ENCODE measurements around the gene GPX4. TPM values are rescaled to one million over a fixed set of nuclear protein-coding genes. Genes with fewer than 3 reads are reported as not detected.

GPX4 gene
- total and polyA plus RNA-seq, 2 donors (not counting 1 experiment from before 2014, with no cell fraction given): 213 to 317 TPM

DNA sequence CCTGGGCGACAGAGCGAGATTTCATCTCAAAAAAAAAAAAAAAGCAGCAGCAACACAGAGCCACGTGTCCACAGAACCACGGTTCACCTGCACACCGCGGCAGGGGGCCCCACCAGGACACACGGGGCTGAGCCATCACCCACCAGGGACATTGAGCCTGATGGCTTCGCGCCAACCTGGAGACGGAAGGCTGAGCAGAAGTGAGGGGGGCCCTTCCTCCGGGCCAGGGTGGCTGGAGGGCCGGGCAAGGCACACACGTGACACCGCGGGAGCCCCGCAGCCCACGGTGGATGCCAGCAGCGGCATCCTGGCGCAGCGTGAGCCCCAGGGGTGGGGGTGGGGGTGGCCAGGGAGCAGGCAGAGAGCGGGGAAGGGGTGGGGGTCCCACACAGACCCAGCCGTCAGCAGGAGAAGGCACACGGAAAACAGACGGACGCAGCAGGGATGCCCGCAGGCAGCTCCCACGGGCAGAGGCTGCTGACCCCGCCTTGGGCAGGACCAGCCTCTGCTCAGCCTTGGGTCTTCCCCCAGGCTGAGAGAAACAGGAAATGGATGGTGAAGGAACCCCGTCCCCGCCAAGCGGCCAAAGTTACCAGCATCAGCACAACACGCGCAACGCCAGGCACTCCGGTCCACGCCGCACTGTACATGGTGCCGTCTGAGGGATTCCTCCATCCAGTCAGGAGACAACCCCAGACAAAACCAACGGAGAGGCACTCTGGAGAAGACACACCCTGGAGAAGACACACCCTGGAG, 36.7 kb downstream of the GPX4 start:
- Mint-ChIP-seq H3K4me1 (peaks cover 5% of the 10 kb centered on the region), H3K27ac (no peak overlapping the region), H3K9me3 (ENCODE audit: insufficient read depth) (peaks cover 4% of the 10 kb centered on the region), H3K27me3 (no peaks in the 10 kb centered on the region), H3K4me3 (no peak overlapping the region)
- H3K4me2 ChIP-seq (replicated peaks; ENCODE audit: low read depth, low read length, poor library complexity, severe bottlenecking): no peak overlapping the region
- ATAC-seq (ENCODE audit: low read depth): no peak
- no peaks in the 10 kb centered on the region for H3K27me3 ChIP-seq (replicated peaks in 1 of 4; ENCODE audit: control extremely low read depth in 1 of 4, control insufficient read depth in 3 of 4, insufficient read depth in 4 of 4, low read length in 3 of 4)
- H2AFZ ChIP-seq (ENCODE audit: insufficient read depth, low read depth, low read length, poor library complexity, severe bottlenecking): no peak overlapping the region
- no peak overlapping the region for H3K27ac ChIP-seq (ENCODE audit: low read length in 2 of 2)
- no peak overlapping the region for H3K4me3 ChIP-seq (ENCODE audit: control extremely low read depth in 1 of 5, extremely low read depth in 1 of 5, insufficient read depth in 1 of 5, low read depth in 2 of 5, low read length in 4 of 5)
- H3K36me3 ChIP-seq (replicated peaks in 1 of 2; ENCODE audit: control extremely low read depth in 1 of 2, control insufficient read depth in 1 of 2, extremely low read depth in 1 of 2, insufficient read depth in 2 of 2, low read length in 1 of 2): peaks cover 1 to 4% of the 10 kb centered on the region in 2 experiments
- no peaks in the 10 kb centered on the region for H4K20me1 ChIP-seq (ENCODE audit: control insufficient read depth, insufficient read depth, low read length, poor library complexity, severe bottlenecking)
- peaks cover 12 to 13% of the 10 kb centered on the region in 2 donors for H3K4me1 ChIP-seq (ENCODE audit: control insufficient read depth in 2 of 2, insufficient read depth in 2 of 2, low read length in 2 of 2)
- TF ChIP-seq CTCF (IDR thresholded peaks at IDR 0.05): no peak
- TF ChIP-seq EZH2 (IDR thresholded peaks at IDR 0.05; ENCODE audit: borderline replicate concordance, insufficient read depth, low read depth, low read length, poor library complexity, severe bottlenecking): no peak
- WGBS (ENCODE audit: insufficient coverage): 97% methylated on average over 28 of the region's 39 CpGs
- ChIA-PET POLR2A (no interaction called here), CTCF (no interaction called here)
- no peak for DNase-seq
- intact Hi-C loops (cut with micrococcal nuclease): no loop called here
- peaks cover 19% of the 10 kb centered on the region for H3K79me2 ChIP-seq (ENCODE audit: control insufficient read depth, insufficient read depth, low read length)
- no peak overlapping the region for H3K9ac ChIP-seq (ENCODE audit: low read length)
- H3K9me3 ChIP-seq (ENCODE audit: control extremely low read depth in 1 of 3, control insufficient read depth in 2 of 3, insufficient read depth in 1 of 3, low read length in 2 of 3): peaks cover 0 to 7% (median 0%) of the 10 kb centered on the region in 3 donors

DNA sequence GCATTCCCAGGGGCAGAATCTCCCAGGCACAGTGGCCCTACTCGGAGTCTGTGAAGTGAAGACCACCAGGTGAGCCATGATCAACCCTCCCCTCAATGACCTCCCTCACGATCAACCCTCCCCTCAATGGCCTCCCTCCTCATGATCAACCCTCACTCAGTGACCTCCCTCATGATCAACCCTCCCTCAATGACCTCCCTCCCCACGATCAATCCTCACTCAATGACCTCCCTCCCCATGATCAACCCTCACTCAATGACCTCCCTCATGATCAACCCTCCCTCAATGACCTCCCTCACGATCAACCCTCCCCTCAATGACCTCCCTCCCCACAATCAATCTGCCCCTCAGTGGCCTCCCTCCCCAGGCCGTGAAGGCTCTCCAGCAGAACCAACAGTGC, 38.1 kb downstream of the GPX4 start:
- no peak overlapping the region for H3K9ac ChIP-seq (ENCODE audit: low read length)
- TF ChIP-seq EZH2 (IDR thresholded peaks at IDR 0.05; ENCODE audit: borderline replicate concordance, insufficient read depth, low read depth, low read length, poor library complexity, severe bottlenecking): no peak
- no peak for TF ChIP-seq CTCF (IDR thresholded peaks at IDR 0.05)
- no peak overlapping the region for H3K27ac Mint-ChIP-seq
- H3K9me3 Mint-ChIP-seq (ENCODE audit: insufficient read depth): peaks cover 4% of the 10 kb centered on the region
- intact Hi-C loops (cut with micrococcal nuclease): no loop called here
- DNase-seq: no peak
- CTCF ChIA-PET: no interaction called here
- no peak overlapping the region for H3K4me3 Mint-ChIP-seq
- H3K27me3 ChIP-seq (replicated peaks in 1 of 4; ENCODE audit: control extremely low read depth in 1 of 4, control insufficient read depth in 3 of 4, insufficient read depth in 4 of 4, low read length in 3 of 4): no peaks in the 10 kb centered on the region
- no peaks in the 10 kb centered on the region for H3K27me3 Mint-ChIP-seq
- POLR2A ChIA-PET: no interaction called here
- H3K4me1 Mint-ChIP-seq: no peaks in the 10 kb centered on the region
- H3K79me2 ChIP-seq (ENCODE audit: control insufficient read depth, insufficient read depth, low read length): peaks cover 9% of the 10 kb centered on the region
- H2AFZ ChIP-seq (ENCODE audit: insufficient read depth, low read depth, low read length, poor library complexity, severe bottlenecking): no peak overlapping the region
- H3K36me3 ChIP-seq (replicated peaks in 1 of 2; ENCODE audit: control extremely low read depth in 1 of 2, control insufficient read depth in 1 of 2, extremely low read depth in 1 of 2, insufficient read depth in 2 of 2, low read length in 1 of 2): peaks cover 1 to 13% of the 10 kb centered on the region in 2 experiments
- H3K4me1 ChIP-seq (ENCODE audit: control insufficient read depth in 2 of 2, insufficient read depth in 2 of 2, low read length in 2 of 2): no peaks in the 10 kb centered on the region
- 85% methylated on average over 5 of the region's 5 CpGs for WGBS (ENCODE audit: insufficient coverage)
- ATAC-seq (ENCODE audit: low read depth): no peak
- H4K20me1 ChIP-seq (ENCODE audit: control insufficient read depth, insufficient read depth, low read length, poor library complexity, severe bottlenecking): peaks cover 6% of the 10 kb centered on the region
- H3K9me3 ChIP-seq (ENCODE audit: control extremely low read depth in 1 of 3, control insufficient read depth in 2 of 3, insufficient read depth in 1 of 3, low read length in 2 of 3): peaks cover 0 to 7% (median 0%) of the 10 kb centered on the region in 3 donors
- no peak overlapping the region for H3K4me2 ChIP-seq (replicated peaks; ENCODE audit: low read depth, low read length, poor library complexity, severe bottlenecking)
- H3K27ac ChIP-seq (ENCODE audit: low read length in 2 of 2): no peak overlapping the region
- H3K4me3 ChIP-seq (ENCODE audit: control extremely low read depth in 1 of 5, extremely low read depth in 1 of 5, insufficient read depth in 1 of 5, low read depth in 2 of 5, low read length in 4 of 5): no peak overlapping the region
